Panc1 (cell line): ENCODE data around the gene MRPL16.

Experiments used
- POLR2AphosphoS5 ChIP-seq: IDR thresholded peaks from 2 replicates; pipeline ENCODE4 v1.6.1; 2012; ENCODE audit warnings: mild to moderate bottlenecking, low read depth, low read length, moderate library complexity
- TF ChIP-seq, protein P1 (sequence below): fragments of 450-650 bp; IDR thresholded peaks from 2 replicates; pipeline ENCODE4 v1.5.1; 2017; ENCODE audit warnings: mild to moderate bottlenecking
- TF ChIP-seq, protein P2 (sequence below), 2 experiments: IDR thresholded peaks; 2 replicates each; pipeline ENCODE4 v1.6.1; 2011 to 2012; ENCODE audit warnings: low read depth in 2 of 2, control low read depth in 1 of 2, low read length in 1 of 2, mild to moderate bottlenecking in 1 of 2, moderate library complexity in 1 of 2; ENCODE audit not compliant: insufficient read depth in 1 of 2

DNA sequence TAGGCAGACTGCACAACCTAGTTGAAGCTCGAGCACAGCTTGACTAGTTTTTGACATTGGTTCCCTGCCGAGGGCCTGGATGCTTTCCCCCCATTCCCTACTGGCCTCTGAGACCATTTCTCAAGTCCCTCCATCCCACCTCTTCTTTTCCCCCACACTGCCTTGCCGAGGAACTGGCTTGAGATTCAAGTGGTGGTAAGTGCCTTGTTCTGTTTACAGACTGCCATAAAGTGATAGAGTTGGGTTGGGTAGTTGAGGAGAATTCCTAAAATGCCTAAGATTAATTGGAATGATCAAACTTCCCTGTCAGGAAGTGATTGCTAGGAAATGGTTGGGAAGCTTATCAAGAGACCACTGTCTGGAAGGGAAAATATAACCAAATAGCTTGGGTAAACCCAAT lies 16.2 kb downstream of the MRPL16 start:
- TF ChIP-seq, protein P1, sequence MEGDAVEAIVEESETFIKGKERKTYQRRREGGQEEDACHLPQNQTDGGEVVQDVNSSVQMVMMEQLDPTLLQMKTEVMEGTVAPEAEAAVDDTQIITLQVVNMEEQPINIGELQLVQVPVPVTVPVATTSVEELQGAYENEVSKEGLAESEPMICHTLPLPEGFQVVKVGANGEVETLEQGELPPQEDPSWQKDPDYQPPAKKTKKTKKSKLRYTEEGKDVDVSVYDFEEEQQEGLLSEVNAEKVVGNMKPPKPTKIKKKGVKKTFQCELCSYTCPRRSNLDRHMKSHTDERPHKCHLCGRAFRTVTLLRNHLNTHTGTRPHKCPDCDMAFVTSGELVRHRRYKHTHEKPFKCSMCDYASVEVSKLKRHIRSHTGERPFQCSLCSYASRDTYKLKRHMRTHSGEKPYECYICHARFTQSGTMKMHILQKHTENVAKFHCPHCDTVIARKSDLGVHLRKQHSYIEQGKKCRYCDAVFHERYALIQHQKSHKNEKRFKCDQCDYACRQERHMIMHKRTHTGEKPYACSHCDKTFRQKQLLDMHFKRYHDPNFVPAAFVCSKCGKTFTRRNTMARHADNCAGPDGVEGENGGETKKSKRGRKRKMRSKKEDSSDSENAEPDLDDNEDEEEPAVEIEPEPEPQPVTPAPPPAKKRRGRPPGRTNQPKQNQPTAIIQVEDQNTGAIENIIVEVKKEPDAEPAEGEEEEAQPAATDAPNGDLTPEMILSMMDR, result no peak
- TF ChIP-seq POLR2AphosphoS5, result no peak
- TF ChIP-seq, protein P2, sequence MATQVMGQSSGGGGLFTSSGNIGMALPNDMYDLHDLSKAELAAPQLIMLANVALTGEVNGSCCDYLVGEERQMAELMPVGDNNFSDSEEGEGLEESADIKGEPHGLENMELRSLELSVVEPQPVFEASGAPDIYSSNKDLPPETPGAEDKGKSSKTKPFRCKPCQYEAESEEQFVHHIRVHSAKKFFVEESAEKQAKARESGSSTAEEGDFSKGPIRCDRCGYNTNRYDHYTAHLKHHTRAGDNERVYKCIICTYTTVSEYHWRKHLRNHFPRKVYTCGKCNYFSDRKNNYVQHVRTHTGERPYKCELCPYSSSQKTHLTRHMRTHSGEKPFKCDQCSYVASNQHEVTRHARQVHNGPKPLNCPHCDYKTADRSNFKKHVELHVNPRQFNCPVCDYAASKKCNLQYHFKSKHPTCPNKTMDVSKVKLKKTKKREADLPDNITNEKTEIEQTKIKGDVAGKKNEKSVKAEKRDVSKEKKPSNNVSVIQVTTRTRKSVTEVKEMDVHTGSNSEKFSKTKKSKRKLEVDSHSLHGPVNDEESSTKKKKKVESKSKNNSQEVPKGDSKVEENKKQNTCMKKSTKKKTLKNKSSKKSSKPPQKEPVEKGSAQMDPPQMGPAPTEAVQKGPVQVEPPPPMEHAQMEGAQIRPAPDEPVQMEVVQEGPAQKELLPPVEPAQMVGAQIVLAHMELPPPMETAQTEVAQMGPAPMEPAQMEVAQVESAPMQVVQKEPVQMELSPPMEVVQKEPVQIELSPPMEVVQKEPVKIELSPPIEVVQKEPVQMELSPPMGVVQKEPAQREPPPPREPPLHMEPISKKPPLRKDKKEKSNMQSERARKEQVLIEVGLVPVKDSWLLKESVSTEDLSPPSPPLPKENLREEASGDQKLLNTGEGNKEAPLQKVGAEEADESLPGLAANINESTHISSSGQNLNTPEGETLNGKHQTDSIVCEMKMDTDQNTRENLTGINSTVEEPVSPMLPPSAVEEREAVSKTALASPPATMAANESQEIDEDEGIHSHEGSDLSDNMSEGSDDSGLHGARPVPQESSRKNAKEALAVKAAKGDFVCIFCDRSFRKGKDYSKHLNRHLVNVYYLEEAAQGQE (IDR thresholded peaks at IDR 0.05; ENCODE audit: insufficient read depth in 1 of 2, low read depth in 2 of 2, low read length in 1 of 2), result no peak
